ENCODE data around the gene ZNF532. TPM values are rescaled to one million over a fixed set of nuclear protein-coding genes. Genes with fewer than 3 reads are reported as not detected.
A peak's percentile ranks its signal among the peaks of the same experiment; 100 is the strongest.

ZNF532 gene
- total RNA-seq, 4 donors from 2014 or later = 3.9 to 188 (median 12.7) TPM

GRCh38 chr18:58902961-58903360 is 38.3 kb downstream of the ZNF532 start:
- no peak overlapping the region for H3K4me3 ChIP-seq
- TF ChIP-seq POLR2A (IDR thresholded peaks at IDR 0.05) (no peak), CTCF (IDR thresholded peaks at IDR 0.05) (no peak)

DNA sequence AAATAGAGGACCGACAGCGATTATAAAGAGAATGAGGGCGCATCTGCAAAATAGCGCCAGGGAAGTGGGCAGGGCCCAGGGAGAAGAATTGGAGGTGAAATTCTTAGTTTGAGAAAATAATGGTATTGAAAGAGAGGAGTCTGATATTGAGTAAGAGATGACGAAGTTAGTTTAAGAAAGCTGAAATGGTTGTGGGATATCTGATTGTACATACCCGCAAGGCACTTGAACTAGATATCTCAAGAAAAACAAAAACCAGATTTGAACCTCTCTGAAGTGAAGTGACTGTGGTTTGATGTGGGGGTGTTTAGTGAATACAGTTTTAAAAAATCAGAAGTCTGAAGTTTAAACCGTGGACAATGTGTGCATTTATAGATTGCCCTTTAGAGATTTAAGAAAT is 38.9 kb downstream of the ZNF532 start:
- no peaks in the 10 kb centered on the region for H3K27me3 ChIP-seq

More at GRCh38 chr18:58902961-58903360, 38.3 kb downstream of the ZNF532 start:
- H3K36me3 ChIP-seq = no peaks in the 10 kb centered on the region
- H3K27ac ChIP-seq = no peak overlapping the region
- no peaks in the 10 kb centered on the region for H3K4me1 ChIP-seq
- no peaks in the 10 kb centered on the region for H3K9me3 ChIP-seq
- no peak for DNase-seq
- H3K27me3 ChIP-seq = no peaks in the 10 kb centered on the region

DNA sequence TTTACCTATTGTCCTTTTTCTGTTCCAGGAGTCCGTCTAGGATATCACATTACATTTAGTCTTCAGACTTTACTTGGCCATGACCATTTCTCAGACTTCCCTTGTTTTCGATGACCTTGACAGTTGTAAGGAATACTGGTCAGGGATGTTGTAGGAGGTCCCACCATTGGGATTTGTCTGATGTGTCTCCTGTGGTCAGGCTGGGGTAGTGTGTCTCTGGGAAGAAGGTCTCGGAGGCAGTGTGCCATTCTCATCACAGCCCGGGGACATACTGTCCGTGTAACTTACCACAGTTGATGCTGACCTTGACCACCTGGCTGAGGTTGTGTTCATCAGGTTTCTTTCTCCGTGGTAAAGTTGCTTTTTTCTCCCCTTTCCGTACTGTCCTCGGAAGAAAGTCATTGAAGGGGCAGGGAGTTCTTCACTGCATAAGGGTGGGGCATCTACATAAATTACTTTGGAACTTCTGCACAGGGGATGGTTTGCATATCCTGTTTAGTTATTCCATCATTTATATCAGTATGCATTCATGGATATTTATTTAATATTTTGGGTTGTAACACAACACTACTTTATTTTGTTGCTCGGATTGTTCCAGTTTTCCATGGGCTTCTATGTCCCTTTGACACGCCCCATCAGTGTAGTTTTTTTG is 41.2 kb downstream of the ZNF532 start:
- Histone ChIP-seq H3K4me3 (no peak overlapping the region), H3K36me3 (no peaks in the 10 kb centered on the region), H3K27ac (no peak overlapping the region), H3K4me1 (no peaks in the 10 kb centered on the region), H3K9me3 (no peaks in the 10 kb centered on the region), H3K27me3 (no peaks in the 10 kb centered on the region)
- TF ChIP-seq CTCF (IDR thresholded peaks at IDR 0.05) (no peak), POLR2A (IDR thresholded peaks at IDR 0.05) (no peak)
- DNase-seq = no peak

More for the DNA sequence above, 38.9 kb downstream of the ZNF532 start:
- H3K9me3 ChIP-seq = no peaks in the 10 kb centered on the region
- TF ChIP-seq CTCF (IDR thresholded peaks at IDR 0.05) (no peak), POLR2A (IDR thresholded peaks at IDR 0.05) (no peak)
- peak in 1 of 3 donors; percentile 13 for DNase-seq
- no peaks in the 10 kb centered on the region for H3K36me3 ChIP-seq
- no peaks in the 10 kb centered on the region for H3K4me1 ChIP-seq
- H3K27ac ChIP-seq = no peak overlapping the region
- H3K4me3 ChIP-seq = no peak overlapping the region

DNA sequence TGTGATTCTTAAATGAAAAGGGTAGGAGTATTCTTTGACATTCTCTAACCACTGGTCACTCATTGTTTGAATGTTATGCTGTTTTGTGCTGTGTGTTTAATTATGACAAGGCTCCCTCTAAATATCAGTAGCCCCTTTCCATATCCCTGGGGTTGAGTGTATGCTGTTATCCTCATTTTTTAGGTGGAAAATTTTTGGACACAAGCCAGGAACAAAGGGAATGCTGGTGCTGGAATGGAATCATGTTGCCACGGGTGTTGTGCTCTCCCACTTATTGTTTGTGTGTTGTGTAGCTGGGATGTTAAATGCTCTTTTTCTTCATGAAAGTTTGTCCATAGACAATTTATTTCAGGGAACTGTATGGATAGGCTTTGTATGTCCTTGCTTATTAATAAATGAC is 43.3 kb downstream of the ZNF532 start:
- no peaks in the 10 kb centered on the region for H3K27me3 ChIP-seq
- no peak overlapping the region for H3K4me3 ChIP-seq
- TF ChIP-seq POLR2A (IDR thresholded peaks at IDR 0.05) (no peak), CTCF (IDR thresholded peaks at IDR 0.05) (no peak)
- no peaks in the 10 kb centered on the region for H3K4me1 ChIP-seq
- no peak overlapping the region for H3K27ac ChIP-seq
- no peaks in the 10 kb centered on the region for H3K9me3 ChIP-seq
- no peak for DNase-seq
- no peaks in the 10 kb centered on the region for H3K36me3 ChIP-seq

- H3K4me1 ChIP-seq = peaks cover 0 to 3% (median 0%) of the 10 kb centered on the region in 4 donors
- TF ChIP-seq CTCF (IDR thresholded peaks at IDR 0.05) (no peak), POLR2A (IDR thresholded peaks at IDR 0.05) (no peak)
- H3K27me3 ChIP-seq = no peaks in the 10 kb centered on the region
- no peaks in the 10 kb centered on the region for H3K36me3 ChIP-seq
- peak in 1 of 3 donors; percentile 26 for DNase-seq
- H3K4me3 ChIP-seq = no peak overlapping the region
- no peak overlapping the region for H3K27ac ChIP-seq
- no peaks in the 10 kb centered on the region for H3K9me3 ChIP-seq
Measured at GRCh38 chr18:58909521-58909920, 44.8 kb downstream of the ZNF532 start.

All from Peyer's patch (tissue), 4 donors.